GM18526 (cell line): Measurements from ENCODE around the gene IL6R.

Experiments used
- POLR2A ChIP-seq: IDR thresholded peaks from 3 replicates; pipeline ENCODE4 v1.6.1; 2011; ENCODE audit not compliant: insufficient read length; ENCODE audit errors: extremely low read depth

The IL6R gene

DNA sequence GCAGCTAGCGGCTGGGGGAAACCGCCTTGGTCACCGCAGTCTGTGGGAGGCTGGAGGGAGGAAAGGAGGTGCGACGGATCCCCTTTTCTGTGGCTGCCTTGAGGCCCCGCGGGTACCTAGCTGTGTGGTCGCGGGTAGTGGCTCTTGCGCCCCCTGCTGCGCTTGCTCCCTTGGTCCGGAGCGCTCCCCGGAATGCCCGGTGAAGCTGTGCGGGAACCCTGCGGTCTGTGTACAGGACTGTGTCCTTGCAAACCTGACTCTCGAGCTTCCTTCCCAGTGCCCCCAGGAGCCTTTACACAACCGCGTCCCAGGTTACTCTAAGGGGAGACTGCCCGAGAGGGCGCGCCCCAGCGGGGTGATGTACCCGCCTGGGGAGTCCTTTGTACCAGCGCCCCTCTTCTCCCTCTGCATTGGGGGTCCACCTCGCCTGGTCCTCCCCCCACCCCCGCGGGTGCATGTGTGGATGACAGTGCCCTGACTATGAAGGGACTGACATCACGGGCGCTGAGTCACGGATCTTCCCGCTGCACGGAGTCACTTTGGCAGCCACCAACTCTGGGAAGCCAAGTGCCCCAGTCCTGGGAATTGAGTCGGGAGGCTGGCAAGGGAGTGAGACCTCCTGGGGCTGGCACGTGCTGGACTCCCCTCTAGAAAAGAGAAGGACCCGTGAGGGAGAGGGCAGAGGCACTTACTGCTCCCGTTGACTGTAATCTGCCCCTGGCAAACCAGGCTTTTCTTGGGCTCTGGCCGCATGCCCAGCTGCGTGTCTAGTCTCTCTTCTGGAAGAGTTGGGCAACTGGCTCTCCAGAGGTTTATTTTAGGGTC, 816 bp downstream of the IL6R start:
- TF ChIP-seq POLR2A: no peak

DNA sequence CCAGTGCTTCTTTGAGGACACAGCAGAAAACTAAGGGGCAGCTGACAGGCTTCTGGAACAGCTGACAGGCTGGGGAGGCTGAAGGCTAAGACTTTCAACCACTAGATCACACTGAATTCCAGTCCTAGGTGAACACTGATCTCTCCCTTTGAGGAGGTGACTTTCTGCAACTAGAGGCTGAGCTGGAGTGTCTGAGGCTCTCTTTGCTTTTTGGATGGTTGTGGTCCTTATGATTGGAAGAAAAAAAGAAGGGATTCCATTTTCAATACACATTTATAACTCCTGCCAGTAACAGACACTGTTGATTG, 1.4 kb downstream of the IL6R start:
- no peak for TF ChIP-seq POLR2A

- TF ChIP-seq POLR2A: no peak
Observed at GRCh38 chr1:154406886-154407197, 1.7 kb downstream of the IL6R start.

- no peak for TF ChIP-seq POLR2A
Observed at GRCh38 chr1:154407198-154408091, 2.3 kb downstream of the IL6R start.

- no peak for TF ChIP-seq POLR2A
Observed at GRCh38 chr1:154408174-154408777, 3.1 kb downstream of the IL6R start.

- no peak for TF ChIP-seq POLR2A
Observed at GRCh38 chr1:154410185-154410827, 5.2 kb downstream of the IL6R start.

DNA sequence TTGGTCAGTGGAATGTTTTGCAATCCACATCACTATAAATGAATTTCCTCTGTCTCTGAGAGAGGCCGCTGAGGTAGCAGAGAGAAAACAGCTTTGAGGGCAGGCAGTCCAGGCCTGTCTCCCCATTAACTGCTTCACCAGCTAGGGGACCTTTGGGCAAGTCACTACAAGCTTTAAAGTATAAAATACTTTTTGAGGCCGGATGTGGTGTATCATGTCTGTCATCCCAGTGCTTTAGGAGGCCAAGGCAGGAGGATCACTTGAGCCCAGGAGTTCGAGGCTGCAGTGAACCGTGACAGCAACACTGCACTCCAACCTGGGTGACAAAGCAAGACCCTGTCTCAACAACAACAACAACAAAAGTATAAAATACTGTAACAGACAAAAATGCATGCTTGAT, 6.4 kb downstream of the IL6R start:
- TF ChIP-seq POLR2A: no peak

DNA sequence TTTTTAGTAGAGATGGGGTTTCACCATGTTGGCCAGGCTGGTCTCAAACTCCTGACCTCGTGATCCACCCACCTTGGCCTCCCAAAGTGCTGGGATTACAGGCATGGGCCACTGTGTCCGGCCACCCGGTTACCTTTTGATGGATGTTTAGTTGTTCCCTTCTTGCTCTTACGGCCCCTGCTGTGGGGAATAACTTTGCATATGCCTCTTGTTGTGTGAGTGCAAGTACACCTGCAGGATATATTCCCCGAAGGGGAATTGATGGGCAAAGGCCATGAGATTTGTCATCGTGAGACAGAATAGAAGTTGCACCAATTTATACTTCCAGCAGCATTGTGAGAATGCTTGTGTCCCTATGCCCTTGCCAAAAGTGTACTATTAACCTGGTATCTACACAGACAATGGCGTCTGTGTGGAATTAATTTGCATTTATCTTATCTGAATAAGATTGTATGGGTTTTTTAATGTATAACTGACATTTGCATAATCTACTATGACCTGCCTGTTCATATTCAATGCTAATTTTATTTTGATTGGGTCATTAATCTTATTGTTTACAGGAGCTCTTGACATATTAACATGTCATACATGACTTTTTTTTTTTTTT, 8.1 kb downstream of the IL6R start:
- no peak for TF ChIP-seq POLR2A

GRCh38 chr1:154414606-154415005, 9.5 kb downstream of the IL6R start:
- TF ChIP-seq POLR2A: no peak

DNA sequence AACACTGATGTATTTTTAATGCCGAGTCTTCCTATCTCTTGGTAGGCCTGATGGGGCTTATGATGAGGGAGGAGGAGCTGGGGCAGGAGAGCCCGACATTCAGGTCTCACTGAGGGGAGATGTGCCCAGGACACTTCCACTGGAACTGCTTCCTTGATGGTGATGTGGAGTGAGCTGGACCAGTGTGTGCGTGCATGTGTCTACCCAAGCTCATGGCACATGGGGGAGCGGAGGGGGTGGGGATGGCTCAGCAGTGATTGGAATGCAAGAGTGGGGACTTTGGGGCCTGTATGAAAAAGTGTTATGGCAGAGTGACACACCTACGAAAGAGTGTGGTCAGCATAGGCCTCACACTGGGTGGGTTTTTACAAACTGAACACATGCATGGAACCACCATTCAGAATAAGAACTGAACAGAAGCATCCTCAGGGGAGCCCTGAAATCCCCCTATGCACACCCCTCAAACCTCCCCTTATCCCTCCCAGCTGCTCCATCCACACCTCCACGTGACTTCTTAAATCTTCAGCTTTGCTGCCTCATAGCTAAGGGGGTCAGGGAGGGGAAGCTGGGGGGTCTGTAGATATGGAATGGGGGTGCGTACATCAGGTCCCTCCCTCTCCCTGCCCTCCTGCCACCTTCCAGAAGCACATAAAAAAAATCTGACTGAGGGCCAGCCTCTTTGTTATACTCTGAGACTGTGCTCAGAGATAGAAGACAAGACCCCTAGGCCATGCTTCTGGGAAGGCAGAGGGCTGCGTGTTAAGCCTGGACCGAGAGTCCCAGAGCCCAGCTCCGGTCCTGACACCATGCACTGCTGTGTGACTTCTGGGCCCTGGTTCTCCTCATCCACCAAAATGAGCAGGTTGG, 11.6 kb downstream of the IL6R start:
- no peak for TF ChIP-seq POLR2A

DNA sequence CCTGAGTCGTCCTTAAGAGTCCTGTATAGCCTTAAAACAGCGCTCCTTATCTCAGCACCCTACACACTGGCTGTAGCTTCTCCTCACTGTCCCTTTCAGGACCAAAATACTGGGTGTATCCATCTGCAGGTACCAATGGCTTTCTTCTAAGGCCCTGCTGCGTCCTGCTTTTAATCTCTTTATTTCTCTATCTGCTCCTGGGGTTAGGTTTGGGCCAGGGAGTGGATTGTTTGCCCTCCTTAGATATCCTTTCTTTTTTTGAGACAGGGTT, 12.1 kb downstream of the IL6R start:
- no peak for TF ChIP-seq POLR2A

DNA sequence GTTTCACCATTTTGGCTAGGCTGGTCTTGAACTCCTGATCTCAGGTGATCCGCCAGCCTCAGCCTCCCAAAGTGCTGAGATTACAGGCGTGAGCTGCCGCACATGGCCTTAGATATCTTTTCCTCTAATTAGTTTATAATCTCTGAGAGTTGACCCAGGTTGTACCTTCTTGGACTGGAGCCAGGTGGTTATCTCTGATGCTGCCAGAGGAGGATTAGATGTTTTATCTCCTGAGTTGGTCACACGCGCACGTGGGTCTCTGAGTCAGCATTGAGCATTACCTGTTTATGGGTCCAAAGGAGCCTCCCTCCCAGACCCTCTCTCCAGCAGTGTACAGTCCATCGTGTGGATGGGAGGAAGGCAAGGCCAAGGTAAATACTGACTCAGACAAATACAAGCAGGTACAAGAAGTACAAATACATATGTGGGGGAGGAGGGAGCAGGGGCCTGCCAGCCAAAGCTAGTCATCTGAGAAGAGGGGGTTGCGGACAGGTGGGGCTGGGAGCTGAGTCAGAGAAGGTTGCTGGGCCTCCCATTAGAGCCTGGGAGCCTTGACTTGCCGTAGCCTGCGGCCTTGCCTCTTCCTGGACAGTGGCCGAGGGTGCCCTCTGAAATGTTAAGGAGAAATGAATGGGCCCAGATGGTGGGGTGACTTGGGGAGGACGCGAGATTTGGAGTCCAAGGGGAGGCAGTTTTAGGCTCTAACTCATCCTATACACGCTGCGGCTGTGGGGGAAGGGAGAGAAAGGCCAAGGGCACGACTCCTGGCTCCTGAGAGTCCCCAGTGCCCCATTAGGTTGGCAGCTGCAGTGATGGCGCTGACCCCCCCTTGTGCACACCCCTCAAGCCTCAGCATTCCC, 13.1 kb downstream of the IL6R start:
- TF ChIP-seq POLR2A: no peak

- TF ChIP-seq POLR2A: no peak
Observed at GRCh38 chr1:154418923-154419619, 13.9 kb downstream of the IL6R start.
